ENCODE results near the gene GNAT1.
"Not testable (repeated sequence)": the region's sequence is repeated elsewhere in the genome, so short reads cannot be mapped to it uniquely, and the experiment has no call there.

Gene GNAT1

DNA sequence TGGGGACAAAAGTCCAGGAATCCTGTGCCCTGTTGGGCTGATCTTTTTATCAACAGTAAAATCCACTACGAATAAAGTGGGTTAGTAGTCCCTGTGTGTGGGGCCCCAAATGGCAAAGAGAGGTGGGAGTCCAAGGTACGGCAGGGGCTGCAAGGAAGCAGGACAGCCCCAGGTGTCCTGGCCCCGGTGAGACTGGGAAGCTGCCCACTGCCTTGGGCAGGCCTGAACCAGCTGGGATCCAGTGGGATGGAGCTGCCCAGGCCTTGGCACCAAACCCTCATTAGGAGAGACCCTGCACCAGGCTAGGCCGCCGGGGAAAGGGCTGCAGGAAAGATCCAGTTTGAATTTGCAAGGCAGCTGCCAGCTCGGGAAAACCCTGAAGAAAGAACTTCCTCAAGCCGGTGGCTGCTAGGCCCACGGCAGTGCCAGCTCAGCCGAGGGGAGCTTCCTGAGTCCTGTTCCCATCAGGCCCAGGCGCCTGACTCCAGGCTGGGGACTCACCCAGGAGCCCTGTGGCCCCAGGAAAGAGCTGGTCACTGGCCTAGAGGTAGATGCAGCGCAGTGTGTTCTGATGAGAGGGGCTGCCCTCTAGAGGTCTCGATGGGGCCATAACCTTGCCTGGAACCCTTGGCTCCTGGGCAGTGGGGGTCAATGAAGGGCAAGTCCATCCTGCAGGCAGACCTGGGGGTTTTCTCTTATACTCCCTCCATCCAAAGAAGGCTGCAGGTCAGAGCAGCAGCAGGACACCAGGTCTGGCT is 30.2 kb downstream of the GNAT1 start:
- DNase-seq (ENCODE audit: low spot score) = no peak

GRCh38 chr3:50222169-50222528 is 30.7 kb downstream of the GNAT1 start:
- DNase-seq (ENCODE audit: low spot score) = no peak

DNA sequence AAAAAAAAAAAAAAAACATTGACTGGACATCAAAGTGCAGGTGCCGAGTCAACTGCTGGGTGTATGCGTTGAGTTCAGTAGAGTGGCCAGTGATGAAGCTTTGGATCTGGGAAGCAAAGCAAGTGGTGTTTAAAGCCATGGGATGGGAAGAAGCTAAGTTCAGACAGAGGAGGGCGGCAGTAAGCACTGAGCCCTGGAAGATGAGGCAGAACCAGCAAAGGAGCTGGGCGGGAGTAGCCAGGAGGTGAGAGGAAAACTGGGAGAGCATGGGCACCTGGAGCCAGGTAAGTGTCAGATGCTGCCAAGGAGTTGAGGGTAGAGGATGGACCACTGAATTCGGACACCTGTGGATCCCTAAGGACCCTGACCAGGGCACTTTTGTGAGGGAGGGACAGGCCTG is 33.2 kb downstream of the GNAT1 start:
- no peak for DNase-seq (ENCODE audit: low spot score)

DNA sequence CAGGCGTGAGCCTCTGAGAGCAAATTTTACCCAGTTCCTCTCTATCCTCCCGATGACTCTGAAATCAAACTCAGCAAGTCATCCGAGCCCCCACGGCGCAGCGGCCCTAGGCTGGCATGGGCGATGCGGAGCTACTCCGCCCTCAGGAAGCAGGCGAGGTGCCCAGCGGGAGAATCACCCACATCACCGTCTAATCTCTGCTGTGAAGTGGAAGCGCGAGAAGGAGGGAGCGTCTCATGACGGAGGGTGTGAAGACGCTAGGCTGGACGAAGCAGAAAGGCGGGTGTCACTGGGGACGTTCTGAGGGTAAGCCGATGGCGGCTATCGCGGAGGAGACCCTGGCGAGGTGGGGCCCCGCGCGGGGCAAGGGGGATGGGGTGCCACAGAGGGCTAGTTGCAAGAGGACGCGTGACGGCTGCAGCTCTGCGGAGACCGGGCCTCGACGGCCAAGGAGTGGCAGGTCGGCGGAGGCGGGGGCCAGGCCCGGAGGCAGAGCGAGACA is 35.5 kb downstream of the GNAT1 start:
- no peak for DNase-seq (ENCODE audit: low spot score)

GRCh38 chr3:50227390-50228183 is 36.2 kb downstream of the GNAT1 start:
- peak; percentile 95 for DNase-seq (ENCODE audit: low spot score)

DNA sequence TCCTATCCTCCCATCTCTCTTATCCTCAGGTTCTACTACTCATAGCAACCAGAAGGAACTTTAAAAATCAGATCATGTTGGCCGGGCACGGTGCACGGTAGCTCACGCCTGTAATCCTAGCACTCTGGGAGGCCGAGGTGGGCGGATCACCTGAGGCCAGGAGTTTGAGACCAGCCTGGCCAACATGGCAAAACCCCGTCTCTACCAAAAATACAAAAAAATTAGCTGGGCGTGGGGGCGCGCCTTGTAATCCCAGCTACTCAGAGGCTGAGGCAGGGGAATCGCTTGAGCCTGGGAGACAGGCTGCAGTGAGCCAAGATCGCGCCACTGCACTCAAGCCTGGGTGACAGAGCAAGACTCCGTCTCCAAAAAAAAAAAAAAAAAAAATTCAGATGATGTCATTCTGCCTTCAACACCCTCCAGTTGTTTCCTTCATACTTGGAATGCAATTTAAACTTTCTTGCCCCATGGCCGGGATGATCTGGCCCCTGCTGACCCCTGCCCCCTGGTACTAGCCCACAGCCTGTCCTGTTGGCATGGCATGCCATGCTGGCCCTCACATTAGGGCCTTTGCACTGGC is 36.9 kb downstream of the GNAT1 start:
- not testable (repeated sequence) for DNase-seq (ENCODE audit: low spot score)

GRCh38 chr3:50229490-50229889 is 38.1 kb downstream of the GNAT1 start:
- DNase-seq (ENCODE audit: low spot score) = no peak

GRCh38 chr3:50230104-50230793 is 38.8 kb downstream of the GNAT1 start:
- DNase-seq (ENCODE audit: low spot score) = no peak

DNA sequence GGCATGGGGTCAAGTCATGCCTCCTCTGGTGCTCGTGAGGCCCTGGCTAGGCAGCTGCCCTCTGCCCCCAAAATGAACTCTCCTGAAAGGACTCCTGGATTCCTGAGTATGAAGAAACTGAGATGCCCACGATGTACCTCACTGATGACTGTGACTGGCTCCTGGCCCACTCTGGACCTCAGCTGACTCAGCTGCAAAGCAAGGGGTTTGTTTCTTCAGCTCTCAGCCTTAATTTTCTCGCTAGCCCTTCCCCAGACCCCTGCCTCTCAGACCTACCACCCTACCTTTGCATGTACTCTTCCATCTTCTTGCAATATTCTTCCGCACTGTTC is 39.4 kb downstream of the GNAT1 start:
- DNase-seq (ENCODE audit: low spot score) = no peak

- DNase-seq (ENCODE audit: low spot score) = no peak
These were observed 40.2 kb downstream of the GNAT1 start for GRCh38 chr3:50231581-50231980.

- no peak for DNase-seq (ENCODE audit: low spot score)
These were observed 40.9 kb downstream of the GNAT1 start for GRCh38 chr3:50232303-50232702.

- no peak for DNase-seq (ENCODE audit: low spot score)
These were observed 41.8 kb downstream of the GNAT1 start for GRCh38 chr3:50233176-50233575.

- DNase-seq (ENCODE audit: low spot score) = peak; percentile 98
These were observed 44.5 kb downstream of the GNAT1 start, which contains the start of gene GNAI2 for GRCh38 chr3:50235716-50236483. GNAI2 (plus strand) TSS chr3:50236204; CDS start chr3:50236336, 132 bp downstream.

DNA sequence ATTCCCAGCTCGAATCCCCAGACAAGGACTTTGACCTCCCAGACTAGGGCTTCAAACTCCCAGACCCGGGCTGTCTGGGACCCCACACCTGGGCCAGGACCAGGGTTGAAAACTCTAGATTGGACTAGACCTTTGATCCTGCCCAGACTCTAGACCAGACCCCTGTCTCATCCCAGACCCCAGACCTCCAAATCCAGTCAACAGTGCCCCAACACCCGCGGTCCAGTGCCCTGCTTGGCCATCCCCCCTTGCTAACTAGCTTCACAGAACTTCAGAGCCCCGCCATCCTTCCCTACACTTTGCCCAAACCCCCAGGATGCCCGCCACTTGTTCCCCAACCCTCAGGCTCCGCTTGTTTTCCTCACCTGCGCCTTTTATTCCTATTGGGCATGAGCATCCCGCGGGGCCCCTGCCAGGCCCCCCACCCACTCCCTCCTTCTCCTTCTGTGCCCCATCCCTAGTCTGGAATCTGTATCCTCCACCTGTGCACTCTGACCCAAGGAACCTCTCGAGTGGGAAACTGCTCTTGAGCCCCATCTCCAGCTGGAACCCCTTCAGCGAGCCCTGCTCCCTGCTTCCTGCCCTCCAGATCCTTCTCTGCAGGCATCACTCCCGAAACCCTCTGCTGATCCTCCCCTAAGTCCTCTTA is 45.2 kb downstream of the GNAT1 start:
- DNase-seq (ENCODE audit: low spot score) = no peak

DNA sequence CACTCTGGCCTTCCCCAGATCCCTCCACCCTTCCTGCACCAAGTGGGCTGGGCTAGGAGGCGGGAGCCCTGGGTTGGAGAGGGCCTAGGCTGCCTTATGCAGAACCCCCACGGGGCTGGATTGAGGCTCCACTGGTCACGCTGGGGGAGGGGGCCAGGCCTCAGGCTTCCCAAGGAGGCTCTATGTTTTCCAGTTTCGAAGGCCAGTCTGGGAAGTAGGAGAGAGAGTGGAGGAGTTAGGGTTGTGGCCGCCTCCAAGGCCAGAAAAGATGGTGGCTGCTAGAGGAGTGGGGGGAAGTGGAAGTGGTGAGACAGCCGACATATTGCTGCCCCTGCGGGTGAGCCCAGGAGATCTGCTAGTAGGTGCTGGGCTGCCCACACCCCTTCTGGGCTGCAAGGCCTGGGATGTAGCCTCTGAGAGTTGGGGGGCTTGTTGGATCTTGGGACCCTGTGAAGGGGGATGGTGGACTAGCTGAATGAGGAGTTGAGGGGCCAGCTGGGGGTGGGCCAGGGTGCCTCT is 45.8 kb downstream of the GNAT1 start:
- peak; percentile 40 for DNase-seq (ENCODE audit: low spot score)

DNA sequence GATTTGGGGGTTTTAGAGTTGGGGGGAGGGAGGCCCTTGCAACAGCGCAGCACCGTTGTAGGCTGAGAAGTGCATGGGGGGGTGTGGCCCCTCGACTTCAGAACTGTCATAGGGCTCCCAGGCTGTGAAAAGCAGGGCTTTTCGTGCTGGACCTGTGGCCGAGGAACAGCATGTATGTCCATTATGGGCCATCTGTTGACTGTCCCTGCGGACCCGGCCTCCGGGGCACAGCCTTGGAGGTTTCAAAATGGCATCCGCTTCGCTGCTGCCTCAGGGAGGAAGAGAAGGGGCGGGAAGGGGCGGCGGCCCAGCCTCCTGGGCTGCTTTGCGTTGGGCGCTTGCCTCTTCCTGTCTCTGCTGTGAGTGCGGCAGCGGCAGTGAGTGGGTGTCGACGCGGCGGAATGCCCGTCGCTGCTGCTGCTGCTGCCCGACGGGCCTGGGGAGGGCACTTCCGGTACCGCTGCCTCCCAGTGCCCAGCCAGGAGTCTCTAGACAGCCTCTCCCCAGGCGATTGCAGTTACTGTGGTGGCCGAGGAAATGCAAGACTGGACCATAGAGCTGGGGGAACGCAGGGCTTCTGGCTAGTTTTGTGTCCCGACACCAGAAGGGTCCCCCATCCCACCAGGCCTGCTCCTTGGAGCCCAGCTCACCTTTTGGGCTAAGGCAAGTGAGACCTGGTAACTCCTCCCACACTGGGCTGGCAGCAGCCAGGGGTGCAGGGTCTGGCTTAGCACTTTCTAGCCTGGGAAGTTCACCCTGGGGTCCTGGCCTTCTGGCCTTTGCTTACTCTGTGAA is 46.5 kb downstream of the GNAT1 start:
- peak; percentile 84 for DNase-seq (ENCODE audit: low spot score)

DNA sequence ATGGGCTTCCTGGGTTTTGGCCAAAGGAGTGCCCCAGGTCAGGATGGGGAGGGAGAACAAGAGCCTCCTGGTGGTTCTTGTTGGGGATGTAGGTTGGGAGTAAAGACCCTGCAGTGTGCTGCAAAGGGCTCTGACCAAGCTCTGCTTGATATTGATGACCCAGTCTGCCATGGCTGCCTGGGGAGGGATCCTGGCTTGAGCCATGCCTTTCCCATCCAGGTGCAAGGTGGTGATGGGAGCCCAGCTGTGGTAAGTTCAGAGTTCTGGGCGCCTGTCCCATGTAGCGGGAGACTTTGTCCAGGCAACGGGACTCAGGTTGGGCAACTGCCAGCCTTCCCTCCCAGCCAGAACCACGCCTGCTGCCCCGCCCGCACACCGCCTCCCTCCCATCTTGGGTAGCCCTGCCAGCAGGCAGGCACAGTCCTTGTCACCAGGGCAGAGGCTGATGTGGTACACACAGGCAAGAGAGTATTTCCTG is 47.2 kb downstream of the GNAT1 start:
- DNase-seq (ENCODE audit: low spot score) = peak; percentile 77

DNA sequence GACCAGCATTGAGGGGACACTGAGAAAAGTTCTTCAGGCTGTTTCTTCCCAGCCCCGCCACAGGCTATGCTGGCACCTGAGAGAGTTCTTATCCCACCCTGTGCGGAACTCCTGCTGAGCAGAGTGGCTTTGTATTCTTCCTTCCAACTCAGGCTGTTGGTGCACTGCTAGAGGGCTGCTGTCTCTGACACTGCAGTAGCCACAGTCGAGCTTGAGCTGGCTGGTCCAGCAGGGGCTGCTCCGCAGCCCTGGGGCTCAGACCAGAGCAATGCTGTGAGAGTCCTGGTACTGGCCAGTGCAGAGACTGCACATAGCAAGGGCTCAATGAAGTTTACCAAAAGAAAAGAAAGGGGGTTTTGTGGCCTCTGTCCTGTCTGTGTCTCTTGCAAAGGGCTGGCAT is 48.2 kb downstream of the GNAT1 start:
- DNase-seq (ENCODE audit: low spot score) = no peak

GRCh38 chr3:50241163-50241562 is 49.8 kb downstream of the GNAT1 start:
- no peak for DNase-seq (ENCODE audit: low spot score)

Data from AG20443 (cell line).